Raji (cell line): ENCODE measurements around the gene CTNNA2.

Experiments used
- POLR2A ChIP-seq: IDR thresholded peaks from 2 replicates; pipeline ENCODE4 v1.6.1; 2011; ENCODE audit warnings: low read depth, low read length, control low read depth; ENCODE audit not compliant: insufficient read depth

The CTNNA2 gene

DNA sequence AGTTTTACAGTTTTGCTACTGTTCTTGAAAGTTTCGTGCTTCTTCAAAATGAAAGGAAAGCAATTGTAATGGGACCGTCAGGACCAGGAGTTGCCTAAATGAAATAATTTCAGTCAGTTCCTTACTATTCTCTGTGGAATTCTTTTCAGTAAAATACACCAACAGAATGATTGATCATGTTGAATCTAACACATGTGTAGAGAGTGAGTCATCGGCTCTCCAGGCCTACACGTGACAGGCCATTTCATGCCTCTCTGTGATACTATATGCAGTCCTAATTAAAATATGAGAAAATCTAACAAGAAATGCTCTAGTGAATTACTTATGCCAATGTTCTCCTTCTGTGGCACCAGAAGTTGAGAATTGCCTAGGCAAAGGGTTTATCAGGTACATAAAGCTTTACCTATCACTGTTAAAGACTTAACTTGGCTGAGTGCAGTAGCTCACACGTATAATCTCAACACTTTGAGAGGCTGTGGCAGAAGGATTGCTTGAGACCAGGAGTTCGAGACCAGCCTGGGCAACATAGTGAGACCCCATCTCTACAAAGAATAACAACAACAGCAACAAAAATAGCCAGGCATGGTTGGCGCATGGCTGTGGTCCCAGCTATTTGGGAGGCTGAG is 592.3 kb downstream of the CTNNA2 start:
- TF ChIP-seq POLR2A = no peak

DNA sequence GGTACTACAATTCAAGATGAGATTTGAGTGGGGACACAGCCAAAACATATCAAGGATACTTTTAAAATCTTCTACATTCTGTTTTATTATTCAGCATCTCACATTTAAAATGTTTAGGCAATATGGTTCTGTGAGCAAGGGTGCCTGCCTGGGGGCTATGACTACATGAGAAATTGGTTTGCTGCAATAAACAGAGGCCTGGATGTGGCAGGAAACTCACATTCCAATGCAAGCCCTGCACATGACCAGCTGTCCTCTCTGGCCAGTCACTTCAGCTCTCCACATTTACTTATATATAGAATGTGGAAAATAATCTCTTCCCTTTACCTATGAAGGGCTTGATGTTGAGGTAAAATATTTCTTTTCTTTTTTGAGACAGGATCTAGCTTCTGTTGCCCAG is 598.3 kb downstream of the CTNNA2 start:
- TF ChIP-seq POLR2A = no peak

DNA sequence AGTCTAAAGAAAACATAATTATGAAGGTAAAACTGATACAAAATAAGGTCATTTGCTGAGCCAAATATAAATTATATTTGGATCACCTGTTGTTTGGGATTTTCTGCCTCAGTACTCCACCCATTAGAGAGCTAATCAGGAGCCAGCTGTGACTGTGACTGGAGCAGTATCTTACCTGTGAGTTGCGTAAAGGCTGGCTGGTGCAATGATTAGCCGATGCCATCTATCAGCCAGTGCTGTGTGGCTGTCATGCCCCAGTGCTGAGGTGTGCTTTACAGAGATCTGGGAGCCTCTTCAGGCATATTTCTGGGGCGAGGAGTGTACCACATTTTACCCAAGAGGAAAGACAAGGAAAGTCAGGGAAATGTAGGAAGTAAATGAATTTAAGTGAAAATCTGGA is 599.9 kb downstream of the CTNNA2 start:
- no peak for TF ChIP-seq POLR2A

DNA sequence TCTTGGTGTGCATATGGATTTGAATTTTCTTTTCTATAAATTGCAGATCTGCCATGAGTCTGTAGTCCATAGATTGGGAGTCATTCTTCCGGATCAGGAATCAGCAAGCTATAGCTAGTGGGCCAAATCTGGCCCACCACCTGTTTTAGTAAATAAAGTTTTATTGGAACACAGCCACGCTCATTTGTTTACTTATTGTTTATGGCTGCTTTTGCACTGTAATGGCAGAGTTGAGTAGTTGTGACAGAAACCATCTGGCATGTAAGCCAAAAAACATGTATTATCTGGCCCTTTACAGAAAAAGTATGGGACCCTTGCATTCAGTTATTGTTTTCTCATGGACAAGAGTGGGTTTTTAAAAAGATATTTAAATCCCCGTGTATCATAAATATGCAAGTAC is 600.5 kb downstream of the CTNNA2 start:
- TF ChIP-seq POLR2A = no peak

DNA sequence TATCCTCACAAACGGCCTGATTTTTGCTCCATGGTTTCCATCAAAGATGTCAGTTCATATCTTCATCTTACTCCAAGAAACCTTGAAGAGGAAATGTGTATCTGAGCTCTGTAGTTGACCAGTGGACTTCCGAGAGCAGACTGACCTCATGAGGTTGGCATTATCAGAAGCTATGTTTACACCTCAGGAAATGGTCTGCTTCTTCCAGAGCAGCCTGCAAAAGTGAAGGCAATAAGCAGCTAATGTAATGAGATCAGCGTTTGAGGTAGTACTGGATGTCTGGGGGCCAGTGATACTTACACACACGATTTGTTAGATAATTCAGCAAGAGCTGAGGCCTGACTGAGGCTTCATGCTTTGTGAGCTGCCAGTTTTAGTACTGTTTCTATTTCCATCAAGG is 602.0 kb downstream of the CTNNA2 start:
- TF ChIP-seq POLR2A = no peak

DNA sequence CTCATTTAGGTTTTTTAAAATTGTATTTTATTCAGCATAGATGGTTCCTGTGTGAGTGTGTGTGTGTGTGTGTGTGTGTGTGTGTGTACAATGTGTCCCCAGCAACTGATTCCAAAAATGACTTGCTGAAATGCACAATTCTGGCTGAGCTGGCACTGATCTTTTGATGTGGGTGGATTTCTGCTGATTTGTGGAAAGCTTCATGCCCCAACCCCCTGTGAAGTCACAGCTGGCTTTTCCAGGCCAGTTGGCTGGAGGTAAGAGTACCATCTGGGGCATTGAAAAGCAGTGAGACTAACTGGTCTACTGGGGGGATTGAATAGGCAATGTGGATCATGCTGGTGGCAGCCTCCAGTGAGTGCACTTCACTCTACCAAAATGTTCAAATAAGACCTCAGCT is 604.5 kb downstream of the CTNNA2 start:
- TF ChIP-seq POLR2A = no peak

DNA sequence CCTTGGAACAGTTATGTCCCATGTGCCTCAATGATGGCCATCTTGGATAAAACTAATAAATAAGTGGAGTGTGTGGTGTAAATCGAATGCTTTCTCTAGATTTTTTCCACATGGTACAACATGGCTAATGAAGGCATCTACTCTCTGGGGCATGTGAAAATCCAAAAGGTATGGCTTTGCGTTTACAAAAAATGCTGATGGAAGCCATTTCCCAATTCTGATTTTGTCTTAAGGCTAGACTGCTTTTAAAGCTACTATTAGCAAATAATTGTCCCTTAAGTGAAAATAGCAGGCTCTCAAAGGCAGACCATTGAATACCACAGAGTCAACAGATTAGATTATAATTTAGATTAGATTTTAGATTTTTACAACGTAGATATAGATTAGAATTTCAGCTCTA is 608.0 kb downstream of the CTNNA2 start:
- TF ChIP-seq POLR2A = no peak

DNA sequence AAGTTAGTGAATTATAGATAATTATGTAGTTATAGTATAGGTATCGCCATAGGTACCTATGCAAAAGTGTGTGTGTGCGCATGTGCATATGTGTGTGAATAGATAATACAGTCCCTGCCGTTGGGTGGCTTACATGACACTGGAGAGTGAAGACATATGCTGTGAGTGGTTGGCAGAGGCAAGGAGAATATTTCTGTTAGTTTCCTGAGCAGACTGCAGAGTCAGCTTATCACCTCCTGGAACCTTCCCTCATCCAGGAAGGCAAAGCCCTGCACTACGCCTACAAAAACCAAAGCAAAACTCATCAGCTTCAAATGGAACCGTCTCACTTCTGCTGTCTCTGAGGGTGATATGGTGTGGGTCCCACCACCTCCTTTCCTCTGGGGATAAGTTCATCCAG is 609.8 kb downstream of the CTNNA2 start:
- TF ChIP-seq POLR2A = no peak

DNA sequence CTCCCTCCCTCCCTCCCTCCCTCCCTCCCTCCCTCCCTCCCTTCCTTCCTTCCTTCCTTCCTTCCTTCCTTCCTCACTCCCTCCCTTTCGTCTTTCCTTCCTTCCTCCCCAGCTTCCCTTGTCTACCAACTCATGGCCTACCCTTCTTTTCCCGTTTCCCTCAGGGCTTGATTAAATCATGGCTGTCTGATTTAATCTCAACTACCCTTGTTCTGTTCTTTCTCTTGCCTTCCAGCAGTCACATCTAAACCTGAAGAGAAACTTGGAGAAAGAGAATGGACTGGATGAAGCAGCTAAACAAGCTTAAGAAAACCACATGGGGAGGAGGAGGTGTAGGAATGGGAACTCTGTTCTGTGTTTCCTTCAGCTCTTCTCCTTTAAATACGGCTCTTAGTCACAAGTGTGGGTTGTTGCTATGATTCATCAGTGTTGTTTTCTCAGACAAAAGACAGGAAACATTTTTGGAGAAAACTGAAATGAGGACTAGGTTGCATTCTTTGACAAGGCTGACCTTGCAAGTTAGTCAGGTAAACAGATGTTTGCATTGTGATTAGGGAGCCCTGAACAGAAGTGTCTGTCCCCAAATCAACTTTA is 613.8 kb downstream of the CTNNA2 start:
- TF ChIP-seq POLR2A = no peak

DNA sequence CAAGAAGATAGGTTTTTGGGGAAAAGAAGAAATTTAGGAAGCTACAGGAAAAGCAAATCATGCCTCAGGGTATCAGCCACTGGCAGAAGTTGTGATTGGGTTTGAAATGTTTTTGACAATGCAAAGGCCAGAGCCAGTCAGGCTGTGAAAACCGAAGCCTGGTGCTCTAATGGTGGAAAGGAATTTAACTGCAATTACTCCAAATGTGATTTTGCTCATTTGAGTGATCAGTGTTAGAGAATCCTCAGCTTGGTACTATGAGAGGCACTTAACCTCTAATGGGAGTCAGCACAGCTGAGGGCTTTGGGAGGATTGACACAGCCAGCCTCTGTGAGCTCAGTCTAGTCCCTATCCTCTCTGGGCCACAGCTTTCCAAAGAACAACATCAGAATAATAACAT is 615.2 kb downstream of the CTNNA2 start:
- no peak for TF ChIP-seq POLR2A

DNA sequence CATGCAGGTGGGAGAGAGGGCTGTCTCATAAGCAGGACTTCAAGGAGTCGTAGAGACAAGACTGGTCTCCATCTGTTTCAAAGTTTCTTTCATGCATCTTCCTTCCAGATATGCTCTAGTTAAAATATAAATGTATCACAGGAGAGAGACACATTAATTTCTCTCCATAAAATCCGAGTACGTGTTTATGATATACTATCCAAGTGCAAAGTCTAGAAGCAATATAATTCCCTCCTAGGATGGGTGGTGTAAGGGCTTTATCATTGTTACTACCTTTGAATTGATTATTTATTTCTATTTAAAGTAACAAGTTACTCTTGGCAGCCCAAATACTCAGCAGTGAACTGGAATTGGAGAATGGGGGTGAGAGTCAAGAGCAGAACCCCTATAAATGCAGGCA is 619.4 kb downstream of the CTNNA2 start:
- no peak for TF ChIP-seq POLR2A

DNA sequence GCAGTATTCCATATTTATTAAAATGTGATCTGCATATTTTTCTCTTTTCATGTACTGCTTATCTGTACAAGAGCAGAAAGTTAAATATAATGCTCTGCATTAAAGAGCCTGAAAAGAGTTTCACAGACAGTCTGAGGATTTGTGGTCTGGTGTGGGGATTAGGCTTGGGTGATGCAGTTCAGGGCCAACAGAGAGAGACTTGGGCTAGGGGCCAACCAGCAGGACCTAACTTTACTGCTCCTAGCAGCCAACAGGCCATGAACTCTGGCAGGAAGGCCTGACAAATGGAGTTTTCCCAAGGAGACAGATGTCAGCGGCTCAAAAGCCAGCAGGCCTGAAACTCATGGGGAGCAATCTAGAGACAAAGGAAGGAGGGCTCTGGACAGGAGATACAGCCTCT is 622.1 kb downstream of the CTNNA2 start:
- TF ChIP-seq POLR2A = no peak

DNA sequence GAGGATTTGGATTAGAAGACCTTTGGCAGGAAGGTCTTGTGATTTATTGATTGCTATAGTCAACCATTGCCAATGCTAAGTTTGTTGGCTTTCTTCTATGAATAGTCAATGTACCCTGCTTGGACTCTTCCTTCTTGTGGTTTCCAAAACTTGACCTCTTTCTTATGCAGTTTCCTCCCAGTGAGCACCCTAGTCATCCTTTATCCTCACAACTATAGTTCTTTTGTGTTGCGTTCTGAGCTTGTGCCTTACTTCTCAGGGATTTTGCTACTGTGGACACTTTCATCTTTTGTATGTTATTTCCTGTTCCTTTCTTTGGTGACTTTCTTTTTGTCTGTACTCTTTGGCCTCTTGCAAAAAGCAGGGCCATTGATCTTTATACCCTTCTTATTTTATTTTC is 623.5 kb downstream of the CTNNA2 start:
- no peak for TF ChIP-seq POLR2A

DNA sequence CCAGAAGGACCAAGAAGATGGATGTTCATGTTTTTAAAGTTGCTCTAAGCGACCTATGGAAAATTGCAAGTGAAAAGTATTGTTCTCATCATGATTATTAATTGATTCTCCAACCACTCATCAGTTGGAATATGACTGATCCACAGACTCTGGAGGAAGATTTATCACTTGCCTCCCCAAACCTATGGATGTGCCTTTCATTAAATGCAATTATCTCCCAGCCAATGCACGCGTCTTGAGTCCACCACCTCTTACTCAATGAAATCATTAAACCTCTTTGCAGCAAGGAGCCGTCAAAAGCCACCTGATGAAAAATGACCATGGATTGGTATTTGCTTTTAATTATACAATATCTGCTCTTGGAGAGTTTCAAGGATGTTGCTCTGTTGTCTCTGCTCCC is 626.1 kb downstream of the CTNNA2 start:
- TF ChIP-seq POLR2A = no peak

DNA sequence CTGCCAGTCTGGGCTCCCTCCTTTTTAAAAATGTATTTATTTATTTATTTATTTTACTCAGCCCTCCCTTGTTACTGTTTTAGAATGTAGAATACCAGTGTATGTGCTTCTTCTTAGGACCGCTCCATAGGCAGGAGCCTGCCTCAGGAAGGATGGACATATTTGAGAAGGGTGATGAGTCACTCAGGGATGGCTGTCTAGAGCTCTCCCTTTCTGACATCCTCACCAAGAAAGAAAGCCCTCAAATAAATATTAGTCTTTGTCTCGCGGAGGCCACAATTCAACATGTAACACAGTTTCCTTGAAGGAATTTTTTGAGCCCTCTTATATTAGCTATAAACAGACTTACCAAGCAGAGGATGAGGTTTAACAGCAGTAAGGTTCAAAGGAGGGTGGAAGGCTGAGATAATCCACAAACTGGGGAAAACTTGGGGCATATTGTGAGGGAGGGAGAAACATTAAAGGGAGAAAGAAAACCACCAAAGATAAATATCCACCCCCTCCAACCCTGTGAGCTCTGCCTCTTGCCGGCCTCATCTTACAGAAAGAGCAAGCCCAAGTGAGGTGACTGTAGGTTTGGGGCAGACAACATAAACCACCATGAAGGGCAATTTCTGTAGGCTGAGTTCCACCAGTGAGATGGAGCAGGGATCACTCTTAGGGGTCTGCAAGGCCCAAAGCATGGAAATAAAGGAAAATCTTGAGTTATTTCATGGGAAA is 628.3 kb downstream of the CTNNA2 start:
- no peak for TF ChIP-seq POLR2A

DNA sequence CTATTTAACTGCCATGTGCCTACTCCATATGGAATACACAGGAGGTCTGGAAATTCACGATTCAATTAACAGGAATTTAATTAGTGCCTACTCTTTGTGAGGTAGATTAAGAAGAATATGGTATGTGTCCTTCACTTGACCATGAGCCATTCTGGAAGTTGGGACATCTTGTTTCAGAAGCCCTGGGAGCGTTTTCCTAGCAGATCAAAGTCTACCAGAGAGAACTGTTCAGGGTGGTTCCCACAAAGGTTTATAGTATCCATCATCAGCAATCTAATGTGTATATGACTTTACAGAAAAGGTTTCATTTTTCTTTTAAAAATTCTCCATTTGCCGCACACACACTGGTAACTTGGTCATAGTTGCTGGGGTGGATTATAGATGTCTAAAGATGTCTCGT is 632.6 kb downstream of the CTNNA2 start:
- no peak for TF ChIP-seq POLR2A
